H1 (cell line): ENCODE data around the gene EVPL. TPM values are rescaled to one million over a fixed set of nuclear protein-coding genes. Genes with fewer than 3 reads are reported as not detected.

Experiments
- CTCF ChIA-PET: fragments of 300-600 bp; sonication (Branson Sonifier 250); formaldehyde crosslinking; loops from one replicate; lab custom pipeline; 2021; ENCODE audit not compliant: partially characterized antibody; lab: Charles Lee
- POLR2A ChIA-PET: fragments of 300-600 bp; sonication (Branson Sonifier 250); formaldehyde crosslinking; loops from one replicate; lab custom pipeline; 2021; ENCODE audit warnings: inconsistent platforms; ENCODE audit not compliant: partially characterized antibody; lab: Charles Lee
- DNase-seq, 2 experiments: peaks; one replicate each; pipeline versions ENCODE4 v3.0.0 to v3.0.0-alpha.2; 2010 to 2022; ENCODE audit warnings: low spot score in 2 of 2, low read depth in 1 of 2, mixed read lengths in 1 of 2
- FAIRE-seq: peaks from 2 replicates; lab custom pipeline; 2011; peaks lifted over from hg19 to GRCh38; lab: Jason Lieb, UNC
- H2AFZ ChIP-seq: 2 replicates; pipeline ENCODE4 v1.8.1; 2012; ENCODE audit warnings: low read length, inconsistent platforms
- H2AK5ac ChIP-seq: 2 replicates; pipeline ENCODE4 v1.6.1; 2013; ENCODE audit warnings: low read depth, low read length
- H2BK120ac ChIP-seq: replicated peaks from 2 replicates; pipeline ENCODE3; 2013; ENCODE audit warnings: low read depth, low read length, inconsistent platforms
- H2BK12ac ChIP-seq: 2 replicates; pipeline ENCODE4 v1.6.1; 2013; ENCODE audit warnings: low read depth, low read length
- H2BK15ac ChIP-seq: 2 replicates; pipeline ENCODE4 v1.6.1; 2013; ENCODE audit warnings: low read length
- H2BK20ac ChIP-seq: 2 replicates; pipeline ENCODE4 v1.6.1; 2013; ENCODE audit warnings: low read length
- H2BK5ac ChIP-seq: 2 replicates; pipeline ENCODE4 v1.6.1; 2013; ENCODE audit warnings: low read depth, low read length
- H3K14ac ChIP-seq: 2 replicates; pipeline ENCODE4 v1.6.1; 2013; ENCODE audit warnings: inconsistent platforms; ENCODE audit not compliant: insufficient read length
- H3K18ac ChIP-seq: 2 replicates; pipeline ENCODE4 v1.6.1; 2013; ENCODE audit warnings: low read length; ENCODE audit errors: extremely low read depth
- H3K23ac ChIP-seq: 2 replicates; pipeline ENCODE4 v1.6.1; 2013; ENCODE audit warnings: inconsistent platforms; ENCODE audit not compliant: insufficient read length
- H3K23me2 ChIP-seq: 2 replicates; pipeline ENCODE4 v1.6.1; 2013; ENCODE audit warnings: low read depth, low read length
- H3K27ac ChIP-seq: 2 replicates; pipeline ENCODE4 v1.6.1; 2011; ENCODE audit warnings: low read depth, low read length, inconsistent platforms
- H3K27me3 ChIP-seq, 4 experiments: replicated peaks in 1 of 4; 1 replicate in 1 of 4; 2 replicates in 3 of 4; pipeline versions ENCODE4 v1.6.1 to v1.8.1; 2011 to 2013; ENCODE audit warnings: low read length in 3 of 4, mild to moderate bottlenecking in 3 of 4, inconsistent platforms in 2 of 4, mixed read lengths in 2 of 4, moderate library complexity in 1 of 4; ENCODE audit not compliant: control insufficient read depth in 3 of 4, insufficient read depth in 3 of 4; ENCODE audit errors: extremely low read depth in 1 of 4
- H3K36me3 ChIP-seq, 4 experiments: 2 replicates each; pipeline versions ENCODE4 v1.6.1 to v1.8.1; 2011 to 2013; ENCODE audit warnings: mild to moderate bottlenecking in 4 of 4, low read length in 3 of 4, moderate library complexity in 2 of 4, control low read depth in 1 of 4, inconsistent platforms in 1 of 4; ENCODE audit not compliant: insufficient read depth in 4 of 4, control insufficient read depth in 2 of 4
- H3K4ac ChIP-seq: replicated peaks from 2 replicates; pipeline ENCODE3; 2013; ENCODE audit warnings: low read length, low read depth, mixed read lengths, inconsistent platforms; ENCODE audit not compliant: insufficient read length
- H3K4me1 ChIP-seq, 4 experiments: replicated peaks in 1 of 4; 1 replicate in 1 of 4; 2 replicates in 3 of 4; pipeline versions ENCODE4 v1.6.1 to v1.8.1; 2011 to 2013; ENCODE audit warnings: low read length in 3 of 4, inconsistent platforms in 2 of 4, mixed read lengths in 1 of 4; ENCODE audit not compliant: insufficient read depth in 4 of 4, control insufficient read depth in 3 of 4
- H3K4me2 ChIP-seq, 2 experiments: 2 replicates each; pipeline versions ENCODE4 v1.6.1 to v1.8.1; 2011 to 2013; ENCODE audit warnings: low read depth in 2 of 2, low read length in 2 of 2, control low read depth in 1 of 2, inconsistent platforms in 1 of 2, mild to moderate bottlenecking in 1 of 2; ENCODE audit not compliant: insufficient read depth in 1 of 2
- H3K4me3 ChIP-seq, 4 experiments: fragments of 200-600, 300-600 bp in 1 of 4; sonication (generic), shearing (Covaris generic), sonication (Bioruptor Twin) in 1 of 4; 2 replicates each; pipeline versions ENCODE4 v1.5.1 to v1.8.1; 2011 to 2016; ENCODE audit warnings: low read length in 4 of 4, low read depth in 3 of 4, control low read depth in 2 of 4, inconsistent platforms in 2 of 4, mild to moderate bottlenecking in 2 of 4, mixed read lengths in 1 of 4, moderate library complexity in 1 of 4; ENCODE audit not compliant: insufficient read depth in 2 of 4; ENCODE audit errors: extremely low read depth in 1 of 4
- H3K56ac ChIP-seq: replicated peaks from 2 replicates; pipeline ENCODE3; 2013; ENCODE audit warnings: low read depth, mild to moderate bottlenecking, mixed read lengths, low read length, inconsistent platforms; ENCODE audit not compliant: insufficient read length
- H3K79me1 ChIP-seq: 2 replicates; pipeline ENCODE4 v1.6.1; 2013; ENCODE audit warnings: low read depth, low read length, control low read depth
- H3K79me2 ChIP-seq, 2 experiments: 2 replicates each; pipeline versions ENCODE4 v1.6.1 to v1.8.1; 2012 to 2013; ENCODE audit warnings: low read length in 2 of 2, mild to moderate bottlenecking in 2 of 2, inconsistent platforms in 1 of 2; ENCODE audit not compliant: insufficient read depth in 2 of 2, control insufficient read depth in 1 of 2
- H3K9ac ChIP-seq, 4 experiments: replicated peaks in 1 of 4; 1 replicate in 1 of 4; 2 replicates in 3 of 4; pipeline versions ENCODE4 v1.6.1 to v1.8.1; 2011 to 2013; ENCODE audit warnings: low read depth in 3 of 4, low read length in 3 of 4, control low read depth in 2 of 4, mild to moderate bottlenecking in 2 of 4, moderate library complexity in 2 of 4, inconsistent platforms in 1 of 4; ENCODE audit errors: extremely low read depth in 1 of 4
- H3K9me3 ChIP-seq, 2 experiments: 2 replicates each; pipeline versions ENCODE4 v1.6.1 to v1.8.1; 2012 to 2013; ENCODE audit warnings: mild to moderate bottlenecking in 2 of 2, moderate library complexity in 2 of 2, control low read depth in 1 of 2, inconsistent platforms in 1 of 2, low read depth in 1 of 2, low read length in 1 of 2, mixed read lengths in 1 of 2; ENCODE audit not compliant: insufficient read depth in 2 of 2
- H4K20me1 ChIP-seq, 2 experiments: replicated peaks in 1 of 2; 2 replicates each; pipeline versions ENCODE3 to v1.8.1; 2011 to 2013; ENCODE audit warnings: inconsistent platforms in 2 of 2, low read length in 2 of 2, mild to moderate bottlenecking in 1 of 2; ENCODE audit not compliant: insufficient read depth in 2 of 2, control insufficient read depth in 1 of 2
- H4K5ac ChIP-seq: 2 replicates; pipeline ENCODE4 v1.6.1; 2013; ENCODE audit warnings: low read length, low read depth, mixed read lengths, inconsistent platforms; ENCODE audit not compliant: insufficient read length
- H4K8ac ChIP-seq: 2 replicates; pipeline ENCODE4 v1.8.0; 2013; ENCODE audit warnings: mild to moderate bottlenecking, moderate library complexity, low read length, inconsistent platforms; ENCODE audit not compliant: insufficient read depth; ENCODE audit errors: extremely low read depth
- H4K91ac ChIP-seq: replicated peaks from 2 replicates; pipeline ENCODE3; 2013; ENCODE audit warnings: low read length, mixed read lengths, inconsistent platforms; ENCODE audit not compliant: insufficient read length
- BCL11A ChIP-seq, 2 experiments: IDR thresholded peaks; one replicate each; pipeline ENCODE4 v1.6.1; 2011; ENCODE audit warnings: low read depth in 2 of 2, low read length in 2 of 2, mild to moderate bottlenecking in 2 of 2
- E2F6 ChIP-seq: IDR thresholded peaks from 2 replicates; pipeline ENCODE4 v1.6.1; 2012; ENCODE audit warnings: inconsistent platforms
- TEAD4 ChIP-seq: IDR thresholded peaks from 2 replicates; pipeline ENCODE4 v1.6.1; 2012; ENCODE audit warnings: low read depth, low read length, inconsistent platforms, mixed read lengths
- WGBS, 2 experiments: shearing (Covaris generic) in 1 of 2; methylation state at CpG; one replicate each; pipeline versions ENCODE4 v1.1.6 to v1.1.7; 2013 to 2015; ENCODE audit warnings: low lambda C conversion rate in 2 of 2, mixed read lengths in 2 of 2, inconsistent platforms in 1 of 2, low coverage in 1 of 2, missing lambda C conversion rate in 1 of 2; ENCODE audit not compliant: insufficient replicate concordance in 2 of 2, insufficient coverage in 1 of 2, insufficient read length in 1 of 2; ENCODE audit errors: extremely low coverage in 1 of 2, missing lambda C conversion rate in 1 of 2; 5-methylcytosine and 5-hydroxymethylcytosine counted together
- polyA plus RNA-seq, 7 experiments: library from polyadenylated mRNA; depleted of rRNA in 3 of 7; stranded (reverse) in 5 of 7; unstranded in 2 of 7; fragments of >200 nt in 5 of 7; fragments of 200-250 nt in 2 of 7; gene quantifications; 1 replicate in 5 of 7; 2 replicates in 1 of 7; 4 replicates in 1 of 7; pipeline versions ENCODE4 v1.2.1 to v1.2.3, GENCODE V29; 2011 to 2013; ENCODE audit warnings: missing spikeins in 2 of 7, mixed read lengths in 2 of 7
- total RNA-seq: library from RNA; stranded (reverse); fragmentation: NEBNext Ultra II Directional; extraction: Animal tissue kit (Norgen Biotek cat#: 25700); gene quantifications from 2 replicates; pipeline ENCODE4 v1.2.1, GENCODE V29; 2021

The EVPL gene
- total and polyA plus RNA-seq, 2 of the 8 experiments (the other 6 are each of a cell fraction or from before 2014, with no cell fraction given), result 0.20 to 0.99 TPM

- 91% methylated on average over 9 of the region's 9 CpGs; no CpG with 5 or more reads in 1 of the 2 experiments for WGBS, 2 experiments
These were observed 21.6 kb upstream of the EVPL start for GRCh38 chr17:76048711-76049110.

More at GRCh38 chr17:76048711-76049110, 21.6 kb upstream of the EVPL start:
- ChIA-PET CTCF (interaction anchor here (0.6 to 1.4 kb wide), 9 partner anchors 11 to 768 kb away, joined by 3 to 6 read pairs (median 3); no protein-coding TSS in a partner anchor), POLR2A (interaction anchor here (0.6 to 1.2 kb wide), 2 partner anchors 12 to 17 kb away, joined by 4 read pairs; no protein-coding TSS in a partner anchor)
- Histone ChIP-seq H3K79me1 (no peaks in the 10 kb centered on the region; the same call in 1 of the 2 replicates), H3K4me2 (no peak overlapping the region), H3K9ac (no peak overlapping the region), H3K27ac (no peak overlapping the region), H3K18ac (no peak overlapping the region), H3K9me3 (no peaks in the 10 kb centered on the region), H3K56ac (no peak overlapping the region), H2BK20ac (no peak overlapping the region), H2BK12ac (no peak overlapping the region), H2AK5ac (no peak overlapping the region), H4K8ac (no peak overlapping the region), H3K4me3 (no peak overlapping the region), H2BK120ac (no peak overlapping the region), H2AFZ (no peak overlapping the region), H3K27me3 (no peaks in the 10 kb centered on the region), H2BK15ac (no peak overlapping the region), H3K23ac (no peak overlapping the region), H3K79me2 (no peaks in the 10 kb centered on the region), H2BK5ac (no peak overlapping the region), H3K23me2 (no peaks in the 10 kb centered on the region), H4K20me1 (no peaks in the 10 kb centered on the region), H4K5ac (no peak overlapping the region), H3K14ac (no peak overlapping the region), H4K91ac (no peak overlapping the region), H3K4ac (no peak overlapping the region), H3K36me3 (peaks cover 22 to 71% (median 53%) of the 10 kb centered on the region in 4 experiments), H3K4me1 (peaks cover 0 to 2% (median 0%) of the 10 kb centered on the region in 4 experiments; a peak in 1 of 7 replicates)
- FAIRE-seq (no peak), DNase-seq (no peak)
- no peak for TF ChIP-seq BCL11A (IDR thresholded peaks at IDR 0.05; ENCODE audit: low read depth in 2 of 2, low read length in 2 of 2)
- TF ChIP-seq TEAD4, result peak; percentile 60; the same call in 1 of the 2 replicates
- TF ChIP-seq E2F6, result no peak
